C4-2B (cell line): ENCODE results near the gene SEPTIN10.

Experiments used
- H3K27ac ChIP-seq: fragments of 450-650 bp; 2 replicates; pipeline ENCODE4 v1.5.1; 2017
- ZFX ChIP-seq: fragments of 450-650 bp; IDR thresholded peaks from 2 replicates; pipeline ENCODE4 v1.6.1; 2017
- TF ChIP-seq, protein P1 (sequence below): fragments of 450-650 bp; conservative IDR thresholded peaks from 2 replicates; pipeline ENCODE4 v1.5.1; 2017; ENCODE audit warnings: mild to moderate bottlenecking

SEPTIN10 gene

DNA sequence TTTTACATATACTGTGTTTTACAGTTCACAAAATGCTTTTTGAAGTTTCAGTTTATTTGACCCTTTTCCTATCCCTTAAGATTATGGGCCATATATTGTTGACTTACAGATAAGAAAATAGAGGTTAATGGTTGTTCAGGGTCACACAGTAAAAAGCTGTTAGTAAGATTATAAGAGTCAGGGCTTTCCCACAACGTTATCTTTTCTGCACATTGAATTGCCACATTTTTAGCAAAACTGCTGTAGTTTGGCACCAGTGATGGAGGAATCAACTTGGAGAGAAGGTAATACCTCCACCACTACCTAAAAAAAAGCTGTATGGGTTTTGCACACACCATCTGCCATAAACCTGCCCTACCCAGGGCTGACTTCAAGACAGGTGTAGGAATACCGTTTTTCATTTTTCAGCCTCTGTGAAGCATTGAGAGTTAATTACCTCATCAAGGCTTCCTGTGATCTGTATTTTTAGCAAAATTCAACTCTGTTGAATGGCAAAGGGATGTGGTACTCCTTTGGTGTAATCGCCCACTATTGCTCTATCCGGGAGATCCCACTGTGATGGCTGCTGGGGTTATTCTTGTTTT, 5.4 kb upstream of the SEPTIN10 start:
- TF ChIP-seq ZFX: no peak
- TF ChIP-seq, protein P1, sequence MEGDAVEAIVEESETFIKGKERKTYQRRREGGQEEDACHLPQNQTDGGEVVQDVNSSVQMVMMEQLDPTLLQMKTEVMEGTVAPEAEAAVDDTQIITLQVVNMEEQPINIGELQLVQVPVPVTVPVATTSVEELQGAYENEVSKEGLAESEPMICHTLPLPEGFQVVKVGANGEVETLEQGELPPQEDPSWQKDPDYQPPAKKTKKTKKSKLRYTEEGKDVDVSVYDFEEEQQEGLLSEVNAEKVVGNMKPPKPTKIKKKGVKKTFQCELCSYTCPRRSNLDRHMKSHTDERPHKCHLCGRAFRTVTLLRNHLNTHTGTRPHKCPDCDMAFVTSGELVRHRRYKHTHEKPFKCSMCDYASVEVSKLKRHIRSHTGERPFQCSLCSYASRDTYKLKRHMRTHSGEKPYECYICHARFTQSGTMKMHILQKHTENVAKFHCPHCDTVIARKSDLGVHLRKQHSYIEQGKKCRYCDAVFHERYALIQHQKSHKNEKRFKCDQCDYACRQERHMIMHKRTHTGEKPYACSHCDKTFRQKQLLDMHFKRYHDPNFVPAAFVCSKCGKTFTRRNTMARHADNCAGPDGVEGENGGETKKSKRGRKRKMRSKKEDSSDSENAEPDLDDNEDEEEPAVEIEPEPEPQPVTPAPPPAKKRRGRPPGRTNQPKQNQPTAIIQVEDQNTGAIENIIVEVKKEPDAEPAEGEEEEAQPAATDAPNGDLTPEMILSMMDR: no peak
- H3K27ac ChIP-seq: no peak overlapping the region

DNA sequence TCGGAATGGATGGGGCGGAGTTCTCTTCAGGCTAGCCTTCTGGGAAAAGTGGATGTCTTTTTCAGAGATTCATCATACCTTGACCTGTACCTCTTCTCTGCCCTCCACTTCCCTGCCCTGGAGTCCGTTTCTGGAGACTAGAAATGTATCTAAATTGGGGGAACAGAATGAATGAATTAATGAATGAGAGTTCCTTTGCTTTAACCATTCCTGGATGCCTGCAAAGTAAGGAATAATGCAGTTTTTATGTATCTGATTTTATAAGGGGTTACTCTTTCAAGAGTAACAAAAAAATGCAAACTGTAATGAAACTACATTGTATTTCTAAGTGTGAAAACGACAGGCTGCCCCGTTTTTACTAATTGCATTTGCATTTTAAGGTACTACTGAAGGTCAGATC, 2.4 kb upstream of the SEPTIN10 start:
- no peak for TF ChIP-seq ZFX
- TF ChIP-seq, protein P1: no peak

DNA sequence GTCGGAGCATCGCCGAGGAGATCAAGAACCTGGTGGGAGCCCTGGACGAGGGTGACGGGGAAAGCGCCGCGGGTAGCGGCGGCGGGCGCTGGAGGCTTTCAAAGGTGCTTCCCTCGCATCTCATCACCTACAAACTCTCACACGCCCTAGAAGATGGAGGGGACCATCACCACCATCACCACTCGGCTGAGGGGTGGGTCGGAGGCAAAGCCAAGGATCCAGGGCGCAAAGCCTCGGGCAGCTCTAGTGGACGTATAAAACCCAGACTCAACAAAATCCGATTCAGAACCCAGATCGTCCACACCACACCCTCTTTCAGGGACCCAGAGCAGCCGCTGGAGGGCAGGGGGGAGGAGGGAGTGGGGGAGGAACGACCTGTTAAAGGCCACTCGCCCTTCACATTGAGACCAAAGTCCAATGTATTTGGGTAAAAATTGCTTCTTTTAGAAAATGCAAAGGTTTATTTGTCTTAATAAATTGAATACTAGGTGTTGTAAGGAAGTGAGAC, 1.9 kb upstream of the SEPTIN10 start:
- TF ChIP-seq ZFX: no peak
- TF ChIP-seq, protein P1: no peak
- H3K27ac ChIP-seq: no peak overlapping the region

More for the DNA sequence above, 2.4 kb upstream of the SEPTIN10 start:
- H3K27ac ChIP-seq: no peak overlapping the region

DNA sequence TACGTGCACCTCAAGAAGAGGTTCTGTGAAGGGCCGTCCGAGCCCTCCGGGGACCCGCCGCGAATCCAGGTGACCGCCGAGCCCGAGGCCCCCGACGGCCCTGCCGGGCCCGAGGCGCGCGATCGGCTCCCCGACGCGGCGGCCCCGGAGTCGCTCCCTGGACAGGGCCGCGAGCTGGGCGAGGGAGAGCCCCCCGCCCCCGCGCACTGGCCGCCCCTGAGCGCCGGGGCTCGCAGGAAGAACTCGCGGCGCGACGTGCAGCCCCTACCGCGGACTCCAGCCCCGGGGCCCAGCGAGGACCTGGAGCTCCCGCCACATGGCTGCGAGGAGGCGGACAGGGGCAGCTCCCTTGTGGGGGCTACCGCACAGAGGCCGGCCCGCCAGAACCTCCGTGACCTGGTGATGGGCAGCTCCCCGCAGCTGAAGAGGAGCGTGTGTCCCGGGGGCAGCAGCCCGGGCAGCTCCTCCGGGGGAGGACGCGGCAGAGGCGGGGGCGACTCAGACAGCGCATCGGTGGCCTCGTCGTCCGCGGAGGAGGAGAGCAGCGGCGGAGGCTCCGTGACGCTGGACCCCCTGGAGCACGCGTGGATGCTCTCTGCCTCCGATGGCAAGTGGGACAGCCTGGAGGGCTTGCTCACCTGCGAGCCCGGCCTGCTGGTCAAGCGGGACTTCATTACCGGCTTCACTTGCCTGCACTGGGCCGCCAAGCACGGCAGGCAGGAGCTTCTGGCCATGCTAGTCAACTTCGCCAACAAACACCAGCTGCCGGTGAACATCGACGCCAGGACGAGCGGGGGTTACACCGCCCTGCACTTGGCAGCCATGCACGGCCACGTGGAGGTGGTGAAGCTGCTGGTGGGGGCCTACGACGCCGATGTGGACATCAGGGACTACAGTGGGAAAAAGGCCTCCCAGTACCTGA, 1.2 kb upstream of the SEPTIN10 start:
- no peak for TF ChIP-seq ZFX
- peak overlapping the region; percentile 68 for H3K27ac ChIP-seq

DNA sequence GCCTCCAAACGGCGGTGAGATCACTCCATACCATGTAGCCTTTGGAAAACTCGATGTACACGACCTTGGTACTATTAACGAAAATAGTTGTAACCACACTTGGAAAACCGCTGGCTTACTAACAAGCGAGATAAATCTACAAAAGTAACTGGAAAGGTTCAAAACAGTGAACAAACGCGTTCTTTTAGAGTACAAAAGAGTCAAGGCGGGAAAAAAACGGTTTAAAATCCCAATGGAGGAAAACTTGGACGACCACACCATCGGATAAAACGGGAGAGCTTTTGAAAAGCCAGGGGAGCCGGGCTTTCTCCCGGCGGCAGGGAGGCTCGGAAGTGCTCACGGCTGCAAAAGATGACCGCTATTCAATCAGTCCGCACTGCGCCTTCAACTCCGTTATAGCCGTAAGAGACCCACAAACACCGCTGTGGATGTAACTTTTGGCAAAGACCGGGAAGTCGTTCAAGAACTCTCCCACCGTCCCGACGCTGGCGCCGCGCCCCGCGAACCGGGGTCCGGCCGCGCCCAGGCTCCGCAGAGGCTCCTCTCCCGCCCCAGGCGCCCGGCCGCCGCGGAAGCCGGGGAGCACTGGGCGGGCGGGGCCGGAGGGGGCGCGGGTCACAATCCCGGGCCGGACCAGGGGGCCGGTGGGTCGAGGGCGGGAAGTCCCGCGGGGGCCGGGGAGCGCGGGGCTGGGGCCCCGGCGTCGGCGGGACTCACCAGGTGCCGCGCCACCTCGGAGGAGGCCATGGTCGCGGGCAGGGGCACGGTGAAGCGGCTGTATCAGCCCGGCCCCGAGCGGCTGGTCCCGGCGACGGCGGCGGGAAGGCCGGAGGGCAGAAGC, 465 bp downstream of the SEPTIN10 start:
- peak overlapping the region; percentile 68 for H3K27ac ChIP-seq
- TF ChIP-seq, protein P1: no peak
- TF ChIP-seq ZFX: no peak

DNA sequence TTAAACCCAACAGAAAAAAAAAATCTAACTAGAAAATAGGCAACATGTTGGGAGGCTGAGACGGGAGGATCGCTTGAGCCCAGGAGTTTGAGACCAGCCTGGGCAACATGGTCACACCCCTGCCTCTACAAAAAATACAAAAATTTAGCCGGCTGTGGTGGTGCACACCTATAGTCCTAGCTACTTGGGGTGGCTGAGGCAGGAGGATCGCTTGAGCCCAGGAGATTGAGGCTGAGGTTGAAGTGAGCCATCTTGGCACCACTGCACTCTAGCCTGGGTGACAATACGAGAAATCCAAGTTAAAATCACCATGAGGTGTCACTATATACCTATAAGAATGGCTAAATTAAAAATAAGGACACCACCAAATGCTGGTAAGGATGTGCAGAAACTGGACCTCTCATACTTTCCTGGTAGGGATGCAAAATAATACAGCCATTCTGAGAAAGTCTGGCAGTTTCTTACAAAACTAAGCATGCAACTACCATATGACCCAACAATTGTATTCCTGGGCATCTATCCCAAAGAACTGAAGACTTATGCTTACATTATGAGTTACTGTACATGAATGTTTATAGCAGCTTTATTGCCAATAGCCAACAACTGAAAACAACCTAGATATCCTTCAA, 2.2 kb downstream of the SEPTIN10 start:
- H3K27ac ChIP-seq: no peak overlapping the region
- TF ChIP-seq ZFX: no peak
- TF ChIP-seq, protein P1: no peak

DNA sequence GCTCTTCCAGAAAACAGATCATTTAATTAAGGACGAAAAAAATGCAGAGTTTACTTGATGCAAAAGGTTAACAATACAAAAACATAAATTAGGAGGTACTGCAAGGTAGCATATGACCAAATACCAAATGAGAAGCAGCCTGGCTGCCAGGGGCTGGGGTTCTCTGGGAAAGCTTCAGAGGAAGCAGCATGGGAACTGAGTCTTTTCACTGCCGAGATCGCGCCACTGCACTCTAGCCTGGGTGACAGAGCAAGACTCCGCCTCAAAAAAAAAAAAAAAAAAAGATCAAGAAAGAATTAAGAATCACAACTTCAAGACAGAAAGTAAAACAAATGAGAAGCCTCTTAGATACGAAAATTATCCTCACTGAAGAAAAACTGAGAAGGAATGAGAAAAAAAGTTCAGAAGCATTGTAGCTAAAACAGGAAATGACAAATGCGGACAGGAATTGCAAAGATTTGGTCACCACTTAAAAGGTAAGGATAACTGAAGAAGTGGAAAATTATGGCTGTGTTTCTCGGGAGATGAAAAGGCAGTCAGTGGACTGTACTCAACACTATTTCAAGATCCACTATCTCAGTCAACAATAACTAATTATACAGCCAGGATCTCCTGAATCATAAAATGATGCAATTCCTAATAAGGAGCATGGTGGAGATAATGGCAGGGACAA, 4.3 kb downstream of the SEPTIN10 start:
- TF ChIP-seq, protein P1: no peak
- TF ChIP-seq ZFX: no peak
- H3K27ac ChIP-seq: no peak overlapping the region
